GM12878 (cell line): ENCODE data around the gene PCLO. TPM values are rescaled to one million over a fixed set of nuclear protein-coding genes. Genes with fewer than 3 reads are reported as not detected.

Experiments
- ATAC-seq: fragments of 200-7000 bp; cut with Tn5 transposase; 3 replicates; pipeline ENCODE4 v1.9.1; 2020; ENCODE audit warnings: mild to moderate bottlenecking, moderate library complexity
- BruUV-seq: library from RNA; stranded (reverse); fragments of 400-500 nt; replicated peaks from 2 replicates; lab custom pipeline; 2021; lab: Mats Ljungman, UMichigan
- CTCF ChIA-PET: fragments of 300-600 bp; sonication (Branson Sonifier 250); formaldehyde crosslinking; extraction: SDS; loops from one replicate; lab custom pipeline; 2021; ENCODE audit warnings: inconsistent platforms; lab: Yijun Ruan, JAX
- POLR2A ChIA-PET: fragments of 350-600 bp; formaldehyde crosslinking; extraction: SDS; loops from one replicate; lab custom pipeline; 2021; ENCODE audit warnings: inconsistent platforms; lab: Charles Lee
- RAD21 ChIA-PET: fragments of 300-600 bp; sonication (Branson Sonifier 250); formaldehyde crosslinking; loops from one replicate; lab custom pipeline; 2023; ENCODE audit warnings: antibody characterized with exemption; ENCODE audit not compliant: unreplicated experiment; lab: Charles Lee
- SMC1A ChIA-PET: fragments of 300-600 bp; sonication (Branson Sonifier 250); formaldehyde crosslinking; loops from one replicate; lab custom pipeline; 2023; ENCODE audit not compliant: unreplicated experiment, uncharacterized antibody; lab: Charles Lee
- DNase-seq: peaks from one replicate; pipeline ENCODE4 v3.0.0-alpha.2; 2011; ENCODE audit warnings: low read depth, low spot score
- FAIRE-seq: peaks from 3 replicates; lab custom pipeline; 2011; peaks lifted over from hg19 to GRCh38; lab: Jason Lieb, UNC
- H2AFZ ChIP-seq: 2 replicates; pipeline ENCODE4 v1.6.0; 2011; ENCODE audit warnings: low read depth, low read length, control low read depth; ENCODE audit not compliant: control insufficient read depth
- H3K27ac ChIP-seq: 2 replicates; pipeline ENCODE4 v1.5.1; 2011; ENCODE audit warnings: control low read depth; ENCODE audit not compliant: control insufficient read depth, insufficient read depth
- H3K27me3 ChIP-seq, 2 experiments: replicated peaks in 1 of 2; 2 replicates each; pipeline versions ENCODE4 v1.6.0 to v1.6.1; 2011; ENCODE audit warnings: low read length in 1 of 2; ENCODE audit not compliant: control insufficient read depth in 2 of 2, insufficient read depth in 2 of 2
- H3K36me3 ChIP-seq, 2 experiments: 2 replicates each; pipeline ENCODE4 v1.5.1; 2011; ENCODE audit warnings: low read length in 1 of 2; ENCODE audit not compliant: control insufficient read depth in 2 of 2, insufficient read depth in 2 of 2
- H3K4me1 ChIP-seq: 2 replicates; pipeline ENCODE4 v1.6.1; 2011; ENCODE audit warnings: mild to moderate bottlenecking, low read length, moderate library complexity, mixed read lengths; ENCODE audit not compliant: control insufficient read depth, insufficient read depth
- H3K4me2 ChIP-seq: 2 replicates; pipeline ENCODE4 v1.6.0; 2011; ENCODE audit warnings: control low read depth; ENCODE audit not compliant: control insufficient read depth, insufficient read depth
- H3K4me3 ChIP-seq: fragments of 200-600 bp; sonication (generic); 2 replicates; pipeline ENCODE4 v1.5.1; 2016
- H3K79me2 ChIP-seq: 2 replicates; pipeline ENCODE4 v1.6.0; 2011; ENCODE audit warnings: low read length; ENCODE audit not compliant: control insufficient read depth, insufficient read depth
- H3K9ac ChIP-seq: 2 replicates; pipeline ENCODE4 v1.8.0; 2011; ENCODE audit warnings: low read length, control low read depth, mixed read lengths; ENCODE audit not compliant: control insufficient read depth, insufficient read depth
- H3K9me3 ChIP-seq: replicated peaks from 3 replicates; pipeline ENCODE4 v1.5.1; 2011; ENCODE audit warnings: mild to moderate bottlenecking, low read length; ENCODE audit not compliant: control insufficient read depth, insufficient read depth
- H4K20me1 ChIP-seq: 2 replicates; pipeline ENCODE4 v1.6.0; 2011; ENCODE audit not compliant: control insufficient read depth, insufficient read depth
- BCL11A ChIP-seq: IDR thresholded peaks from 2 replicates; pipeline ENCODE4 v1.6.1; 2011; ENCODE audit warnings: low read depth, low read length
- FOS ChIP-seq: IDR thresholded peaks from 3 replicates; pipeline ENCODE4 v1.6.1; 2011; ENCODE audit warnings: borderline replicate concordance; ENCODE audit not compliant: insufficient read length; ENCODE audit errors: extremely low read depth
- JUND ChIP-seq: IDR thresholded peaks from 2 replicates; pipeline ENCODE4 v1.6.1; 2012; ENCODE audit warnings: low read depth, mild to moderate bottlenecking, low read length, improper control_type of control experiment, moderate library complexity
- MYB ChIP-seq: fragments of 150-350 bp; IDR thresholded peaks from 2 replicates; pipeline ENCODE4 v1.6.1; 2014; ENCODE audit warnings: mild to moderate bottlenecking, low read depth, low read length, borderline replicate concordance
- MYC ChIP-seq: IDR thresholded peaks from 2 replicates; pipeline ENCODE4 v1.6.1; 2011; ENCODE audit warnings: mild to moderate bottlenecking, low read length, moderate library complexity, inconsistent platforms; ENCODE audit not compliant: insufficient read depth, insufficient replicate concordance, insufficient read length, severe bottlenecking
- NRF1 ChIP-seq: conservative IDR thresholded peaks from 2 replicates; pipeline ENCODE4 v1.6.1; 2011; ENCODE audit warnings: mild to moderate bottlenecking, low read depth, low read length, improper control_type of control experiment
- TCF7 ChIP-seq: IDR thresholded peaks from 2 replicates; pipeline ENCODE4 v1.6.1; 2014; ENCODE audit warnings: antibody characterized with exemption, borderline replicate concordance
- in situ Hi-C: fragments of 300-500 bp; cut with MboI; formaldehyde crosslinking; loops from 9 replicates; pipeline ENCODE4 v1.14.3; 2018; ENCODE audit warnings: mixed read lengths
- intact Hi-C: fragments of 100-400 bp; cut with micrococcal nuclease; formaldehyde crosslinking; loops from one replicate; pipeline ENCODE4 v1.14.2; 2022; ENCODE audit not compliant: unreplicated experiment
- polyA plus RNA-seq, 11 experiments: library from polyadenylated mRNA; depleted of rRNA in 4 of 11; unstranded in 6 of 11; stranded (reverse) in 5 of 11; fragments of >200 nt; fragmentation: Nextera tagmentation in 4 of 11; fragmentation: Illumina TruSeq in 1 of 11; extraction: Ambion mirVana in 4 of 11; extraction: Trizol in 1 of 11; gene quantifications; 1 replicate in 1 of 11; 2 replicates in 10 of 11; pipeline versions ENCODE4 v1.2.1 to v1.2.3, GENCODE V29; 2011 to 2016; ENCODE audit warnings: inconsistent platforms in 2 of 11, missing spikeins in 2 of 11, low read depth in 1 of 11
- total RNA-seq, 4 experiments: library from RNA; depleted of rRNA in 3 of 4; stranded (reverse); fragments of >200 nt in 3 of 4; fragmentation: Illumina TruSeq in 1 of 4; extraction: Trizol in 1 of 4; gene quantifications; 2 replicates each; pipeline versions ENCODE4 v1.2.1 to v1.2.3, GENCODE V29; 2013 to 2021

Gene PCLO
- total and polyA plus RNA-seq, 10 of the 15 experiments (the other 5 are each of a cell fraction or from before 2014, with no cell fraction given) = 0.01 to 0.08 (median 0.03) TPM; not detected in 6

DNA sequence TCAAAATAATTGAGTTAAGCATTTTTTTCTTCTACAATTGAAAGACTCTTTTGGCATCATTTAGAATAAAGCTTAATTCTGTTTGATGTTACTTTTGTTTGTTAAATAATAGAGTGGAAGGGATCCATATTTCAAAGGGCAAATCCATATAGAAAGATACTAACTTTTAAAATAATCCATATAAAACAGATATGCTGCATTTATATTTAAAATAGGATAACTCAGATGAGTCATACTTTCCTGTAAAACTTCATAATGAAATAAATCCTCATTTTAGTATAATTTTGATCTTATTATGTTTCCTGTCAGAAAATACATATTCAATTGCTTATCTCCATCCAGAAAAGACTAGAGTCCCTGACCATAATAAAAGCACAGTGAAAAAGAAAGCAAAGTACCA is 323.6 kb downstream of the PCLO start:
- ATAC-seq = no peak
- no peak overlapping the region for H3K27ac ChIP-seq
- no peak overlapping the region for H3K4me2 ChIP-seq
- no peaks in the 10 kb centered on the region for H3K9me3 ChIP-seq
- ChIA-PET RAD21 (no interaction called here), SMC1A (no interaction called here), POLR2A (no interaction called here), CTCF (no interaction called here)
- no peak for TF ChIP-seq MYB
- no peak for TF ChIP-seq MYC
- DNase-seq = no peak
- intact Hi-C loops (no loop called here), in situ Hi-C loops (no loop called here)
- H3K79me2 ChIP-seq = no peaks in the 10 kb centered on the region
- no peak for FAIRE-seq
- no peaks in the 10 kb centered on the region for H3K4me1 ChIP-seq
- H3K27me3 ChIP-seq = no peaks in the 10 kb centered on the region
- H3K36me3 ChIP-seq = no peaks in the 10 kb centered on the region
- H3K9ac ChIP-seq = no peak overlapping the region
- H3K4me3 ChIP-seq = no peak overlapping the region
- no peaks in the 10 kb centered on the region for H4K20me1 ChIP-seq
- BruUV-seq = no TSS peak
- H2AFZ ChIP-seq = no peak overlapping the region

DNA sequence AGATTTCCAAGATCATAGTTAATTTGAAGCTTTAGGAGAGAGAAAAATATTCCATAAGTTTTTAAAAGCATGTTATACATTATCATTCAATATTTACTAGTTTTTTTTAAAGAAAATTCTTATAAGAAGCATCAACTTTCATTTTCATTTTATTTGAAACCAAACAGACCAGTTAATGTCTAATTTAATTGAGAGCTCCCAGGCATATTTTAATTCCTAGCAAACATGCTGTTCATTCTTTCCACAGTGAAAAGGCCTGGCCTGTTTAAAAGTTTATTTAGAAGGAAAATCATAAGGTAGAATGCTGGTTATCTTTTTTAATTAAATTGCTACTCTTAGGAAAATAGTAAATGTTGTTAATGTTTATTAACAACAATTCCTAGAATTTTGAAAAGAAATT is 324.4 kb downstream of the PCLO start:
- ATAC-seq (no peak), DNase-seq (no peak), FAIRE-seq (no peak)
- ChIA-PET CTCF (no interaction called here), RAD21 (no interaction called here), SMC1A (no interaction called here), POLR2A (no interaction called here)
- intact Hi-C loops (no loop called here), in situ Hi-C loops (no loop called here)
- H3K4me2 ChIP-seq = no peak overlapping the region
- no peaks in the 10 kb centered on the region for H4K20me1 ChIP-seq
- no peak overlapping the region for H3K4me3 ChIP-seq
- no peaks in the 10 kb centered on the region for H3K27me3 ChIP-seq
- TF ChIP-seq BCL11A = no peak
- TF ChIP-seq NRF1 = no peak
- TF ChIP-seq FOS = no peak
- no peak for TF ChIP-seq TCF7
- TF ChIP-seq JUND = no peak
- no peak overlapping the region for H3K9ac ChIP-seq
- no peak overlapping the region for H2AFZ ChIP-seq
- H3K4me1 ChIP-seq = no peaks in the 10 kb centered on the region
- no peak overlapping the region for H3K27ac ChIP-seq
- no peaks in the 10 kb centered on the region for H3K79me2 ChIP-seq
- no peaks in the 10 kb centered on the region for H3K36me3 ChIP-seq
- BruUV-seq = no TSS peak
- H3K9me3 ChIP-seq = no peaks in the 10 kb centered on the region
